GM19372 (cell line): ENCODE measurements around the gene KIAA1671.

Experiments
- ATAC-seq: cut with Tn5 transposase; IDR thresholded peaks from one replicate; pipeline ENCODE4 v1.9.1; 2021; ENCODE audit warnings: mild to moderate bottlenecking, low read depth, moderate library complexity; ENCODE audit not compliant: unreplicated experiment

KIAA1671 gene

DNA sequence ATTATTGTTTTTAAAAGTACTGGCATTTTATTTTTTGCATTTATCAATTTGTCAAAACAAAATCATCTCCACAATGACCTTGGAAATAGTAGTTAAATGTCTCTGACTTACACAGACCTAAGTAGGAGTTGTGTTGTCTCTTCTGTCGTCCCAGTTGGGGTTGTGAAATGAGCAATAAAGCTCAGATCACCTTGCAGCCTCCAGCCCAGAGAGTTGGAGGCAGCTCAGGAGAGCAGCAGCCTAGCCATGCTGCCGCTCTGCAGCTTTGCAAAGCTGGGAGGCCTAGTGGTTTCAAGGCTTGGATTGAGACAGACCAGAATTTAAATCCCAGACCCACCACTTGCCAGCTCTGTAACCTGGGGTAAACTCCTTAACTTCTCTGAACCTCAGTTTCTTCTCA lies 181.9 kb downstream of the KIAA1671 start:
- ATAC-seq, result no peak

DNA sequence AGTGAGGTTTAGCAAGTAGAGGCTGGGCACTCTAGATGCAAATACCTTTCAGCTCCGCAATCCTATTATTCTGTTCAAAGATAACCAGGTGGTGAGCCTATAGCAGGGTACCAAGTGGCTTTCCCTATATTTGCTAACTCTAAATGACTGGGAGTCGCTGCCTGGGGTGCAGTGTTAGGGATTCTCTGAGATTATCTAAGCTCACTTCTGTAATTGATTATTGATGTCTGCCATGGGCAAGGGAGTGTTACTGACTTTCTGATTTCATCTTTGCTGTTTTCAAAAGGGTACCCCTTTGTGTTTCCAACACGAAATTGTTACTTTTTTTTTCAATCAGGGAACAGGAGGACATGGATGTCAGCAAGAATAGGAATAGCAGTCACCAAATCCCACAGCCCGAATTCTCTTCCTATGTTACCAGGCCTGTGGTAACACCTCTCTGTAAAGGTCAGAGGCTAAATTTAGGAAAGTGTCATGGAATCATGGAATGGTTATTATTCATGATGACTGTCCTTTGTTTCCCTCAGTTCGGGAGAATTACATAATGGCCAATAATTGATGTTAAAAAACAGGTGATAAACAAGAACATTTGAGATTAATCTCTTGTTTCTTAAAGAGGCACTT lies 184.5 kb downstream of the KIAA1671 start:
- no peak for ATAC-seq

DNA sequence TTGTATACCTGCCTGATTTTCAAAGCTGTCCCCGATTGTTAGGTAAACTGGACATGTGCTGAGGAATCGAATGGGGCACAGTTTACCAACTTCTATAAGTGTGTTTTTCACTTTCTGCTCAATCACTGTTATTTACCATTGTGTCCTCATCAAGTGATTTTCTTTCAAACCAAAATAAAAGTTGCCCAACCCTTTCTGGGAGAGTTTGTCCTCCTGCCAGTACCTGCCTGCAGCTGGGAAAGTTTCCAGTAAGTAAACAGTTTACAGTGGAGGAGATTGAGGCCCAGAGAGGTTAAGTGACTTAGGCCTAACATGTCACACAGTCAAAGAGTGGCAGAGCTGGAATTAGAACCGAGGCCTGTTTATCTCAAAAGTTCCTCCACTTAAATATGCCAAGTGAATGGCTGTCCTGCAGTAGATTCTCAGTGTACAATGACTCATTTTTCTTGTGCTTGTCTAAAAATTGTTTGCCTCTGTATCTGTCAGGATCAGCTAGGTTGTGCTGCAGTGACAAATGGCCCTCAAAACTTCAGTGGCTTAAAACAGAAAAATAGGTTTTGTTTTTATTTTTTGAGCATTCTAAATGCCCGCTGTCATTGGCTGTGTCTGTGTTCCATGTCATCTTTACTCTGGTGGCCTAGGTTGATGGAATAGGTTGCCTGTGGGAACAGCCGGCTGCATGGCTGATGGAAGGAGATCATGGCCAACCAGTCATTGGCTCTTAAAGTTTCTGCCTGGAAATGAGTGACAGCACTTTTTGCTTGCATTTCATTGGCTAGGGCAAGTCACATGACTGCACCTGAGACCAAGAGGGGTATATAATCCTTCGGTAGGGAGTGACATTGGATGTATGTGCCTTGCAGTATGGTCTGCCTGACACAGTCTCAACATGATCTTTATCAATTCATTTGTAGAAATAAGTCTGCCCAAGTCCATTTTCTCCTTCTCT lies 185.3 kb downstream of the KIAA1671 start:
- no peak for ATAC-seq

DNA sequence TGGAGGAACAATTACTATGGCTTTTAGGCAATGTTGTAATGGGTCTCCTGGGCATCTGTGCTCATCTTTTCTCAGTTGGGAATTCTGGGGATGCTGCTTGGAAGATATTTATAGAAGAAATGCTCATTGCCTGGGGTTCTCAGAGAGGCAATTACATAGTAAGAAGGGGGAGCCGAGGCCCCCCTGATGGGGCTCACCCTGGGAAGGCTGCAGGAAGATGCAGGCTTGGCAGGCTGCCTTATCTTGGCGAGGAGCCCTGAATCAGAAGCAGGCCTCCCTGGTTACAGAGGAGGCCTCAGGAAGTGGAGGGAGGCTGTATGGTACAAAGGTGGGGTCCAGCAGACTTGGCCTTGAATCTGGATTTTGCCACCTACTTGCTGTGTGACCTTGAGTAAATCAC lies 186.5 kb downstream of the KIAA1671 start:
- ATAC-seq, result no peak

DNA sequence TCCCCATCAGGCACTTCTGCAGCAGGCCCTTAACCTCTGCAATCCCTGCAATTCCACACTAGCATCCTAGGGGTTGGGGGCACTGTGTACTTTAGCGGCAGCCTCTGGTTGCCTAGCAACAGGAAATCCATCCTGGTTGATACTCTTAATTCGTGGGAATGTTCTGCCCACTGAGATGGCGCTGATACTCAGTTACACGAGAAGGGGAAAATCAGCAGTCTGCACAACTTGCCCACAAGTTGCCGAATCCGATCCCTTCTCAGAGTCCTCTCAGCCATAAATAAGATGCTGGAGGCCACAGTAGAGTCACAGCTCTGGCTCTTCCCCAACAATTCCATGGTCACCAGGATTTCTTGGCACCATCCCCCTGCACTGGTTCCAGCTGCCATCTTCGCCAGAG lies 189.6 kb downstream of the KIAA1671 start:
- ATAC-seq, result no peak

DNA sequence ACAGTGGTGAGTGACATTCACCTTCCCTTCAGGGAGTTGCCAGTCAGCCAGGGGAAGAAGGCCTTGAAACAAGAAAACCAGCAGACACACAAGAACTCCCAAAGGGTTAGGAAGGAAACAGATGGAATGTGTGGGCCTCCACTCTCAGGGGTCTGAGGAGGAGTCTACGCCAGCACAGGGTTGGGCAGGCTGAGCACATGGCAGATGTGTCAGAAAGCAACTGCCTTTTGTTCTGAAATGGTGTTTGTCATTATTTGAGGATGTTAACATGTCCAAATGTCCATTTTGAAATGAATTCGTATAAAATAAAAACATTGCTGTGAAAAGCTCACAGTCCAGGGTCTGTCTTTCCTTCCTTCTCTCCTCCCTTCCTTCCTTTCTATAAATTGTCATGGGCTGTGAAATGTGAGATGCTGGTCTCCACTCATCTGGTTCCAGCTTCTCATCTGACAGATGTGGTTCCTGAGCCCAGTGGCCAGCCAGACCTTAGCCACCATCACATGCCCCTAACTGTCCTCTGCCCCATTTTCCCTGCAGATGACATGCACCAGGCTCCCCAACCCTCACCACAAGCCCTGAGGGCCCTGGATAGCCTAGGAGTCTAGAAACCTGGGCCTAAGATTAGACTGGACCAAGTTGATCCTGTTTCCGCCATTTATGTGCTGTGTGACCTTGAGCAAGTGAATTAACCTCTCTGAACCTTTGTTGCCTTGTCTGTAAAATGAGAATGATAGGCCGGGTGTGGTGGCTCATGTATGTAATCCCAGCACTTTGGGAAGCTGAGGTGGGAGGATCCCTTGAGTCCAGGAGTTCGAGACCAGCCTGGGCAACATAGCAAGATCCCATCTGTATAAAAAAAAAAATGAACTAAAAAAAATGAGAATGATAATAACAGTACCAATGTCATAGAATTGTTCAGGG lies 190.9 kb downstream of the KIAA1671 start:
- ATAC-seq, result no peak

DNA sequence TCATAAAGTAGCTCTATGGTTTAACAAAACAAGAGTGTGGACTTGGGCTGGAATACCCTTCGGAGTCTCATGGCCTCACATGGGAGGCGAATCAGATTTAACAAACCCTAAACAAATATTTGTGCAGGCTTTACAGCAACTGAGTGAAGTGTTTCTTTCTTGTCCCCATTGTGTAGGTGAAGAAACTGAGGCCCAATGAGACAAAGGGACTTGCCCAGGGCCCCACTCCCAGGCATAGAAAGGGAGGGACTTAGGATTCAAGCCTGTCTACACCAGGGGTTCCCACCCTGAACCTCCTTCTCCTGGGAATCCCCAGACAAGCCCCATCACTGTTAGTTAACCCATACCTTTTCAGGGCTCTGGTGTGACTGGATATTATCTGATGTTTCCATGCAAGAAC lies 192.0 kb downstream of the KIAA1671 start:
- ATAC-seq, result no peak

DNA sequence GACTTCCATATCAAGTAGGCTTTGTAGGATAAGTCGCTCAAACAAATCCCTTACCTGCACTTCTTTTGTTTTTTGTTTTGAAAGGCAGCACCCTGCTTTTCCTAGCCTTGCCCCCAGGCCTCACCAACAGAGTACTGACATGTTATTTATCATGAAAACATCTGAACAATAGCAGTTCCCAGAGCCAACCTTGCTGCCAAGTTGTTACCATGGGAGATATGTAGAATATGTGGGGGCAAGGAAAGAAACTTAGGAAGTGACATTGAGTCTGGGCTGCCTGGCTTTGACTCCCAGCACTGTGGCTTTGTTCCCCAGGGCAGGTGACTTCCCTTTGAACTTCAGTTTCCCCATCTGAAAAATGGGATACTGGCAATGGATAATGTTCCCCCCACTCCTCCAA lies 193.8 kb downstream of the KIAA1671 start:
- no peak for ATAC-seq

DNA sequence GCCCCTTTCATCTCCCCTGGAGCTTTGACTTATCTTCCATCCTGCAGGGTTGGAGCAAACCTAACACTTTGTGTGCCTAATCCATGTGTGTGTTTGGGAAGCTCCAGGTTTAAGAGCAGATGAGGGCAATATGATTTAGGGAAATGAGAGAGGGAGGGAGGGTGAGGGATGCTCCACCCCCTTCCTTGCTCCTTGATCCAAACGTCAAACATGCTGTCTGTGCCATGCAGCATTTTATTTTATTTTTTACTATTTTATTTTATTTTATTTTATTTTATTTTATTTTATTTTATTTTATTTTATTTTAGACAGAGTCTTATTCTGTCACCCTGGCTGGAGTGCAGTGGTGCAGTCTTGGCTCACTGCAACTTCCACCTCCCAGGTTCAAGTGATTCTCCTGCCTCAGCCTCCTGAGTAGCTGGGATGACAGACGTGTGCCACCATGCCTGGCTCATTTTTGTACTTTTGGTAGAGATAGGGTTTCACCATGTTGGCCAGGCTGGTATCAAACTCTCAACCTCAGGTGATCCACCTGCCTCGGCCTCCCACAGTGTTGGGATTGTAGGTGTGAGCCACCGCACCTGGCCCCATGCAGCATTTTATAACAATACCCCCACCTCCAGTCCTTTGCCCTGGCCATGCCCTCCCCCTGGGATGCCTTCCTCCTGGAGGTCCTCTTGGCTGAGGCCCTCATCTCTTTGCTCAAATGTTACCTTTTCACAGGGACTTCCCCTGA lies 194.6 kb downstream of the KIAA1671 start:
- ATAC-seq, result no peak

DNA sequence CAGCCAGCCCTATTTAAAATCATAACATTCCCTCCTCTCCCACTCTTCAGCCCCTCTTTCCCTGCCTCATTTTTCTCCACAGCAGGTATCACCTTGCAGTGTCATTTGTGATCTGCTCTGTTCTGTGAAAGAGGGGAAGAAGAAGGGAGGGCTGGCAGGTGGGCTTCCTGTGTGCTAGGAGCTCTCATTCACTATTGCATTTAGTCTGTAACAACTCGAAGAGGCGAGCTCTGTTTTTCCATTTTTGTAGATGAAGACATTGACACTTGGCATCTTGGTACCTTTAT lies 195.1 kb downstream of the KIAA1671 start:
- ATAC-seq, result no peak

DNA sequence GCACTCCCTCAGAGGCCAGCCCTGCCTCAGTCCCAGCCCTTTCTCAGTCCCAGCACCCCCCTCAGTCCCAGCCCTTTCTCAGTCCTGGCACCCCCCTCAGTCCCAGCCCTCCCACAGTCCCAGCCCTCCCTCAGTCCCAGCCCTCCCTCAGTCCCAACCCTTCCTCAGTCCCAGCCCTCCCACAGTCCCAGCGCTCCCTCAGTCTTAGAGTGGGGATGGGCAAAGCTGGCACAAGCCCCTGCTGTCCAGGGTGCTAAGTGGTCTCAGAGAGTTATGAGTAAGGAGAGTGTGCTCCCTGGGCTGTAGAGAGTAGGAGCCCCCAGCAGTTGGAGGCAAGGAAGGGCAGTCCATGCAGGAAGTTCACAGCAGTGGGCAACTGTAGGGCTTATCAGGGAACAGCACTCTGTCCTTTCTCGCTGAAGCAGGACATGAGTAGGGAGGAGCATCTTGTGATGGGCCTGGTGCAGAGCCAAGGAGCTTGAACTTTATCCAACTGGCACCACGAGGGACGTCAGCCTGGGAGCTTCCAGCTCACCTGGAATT lies 195.7 kb downstream of the KIAA1671 start:
- ATAC-seq, result no peak

DNA sequence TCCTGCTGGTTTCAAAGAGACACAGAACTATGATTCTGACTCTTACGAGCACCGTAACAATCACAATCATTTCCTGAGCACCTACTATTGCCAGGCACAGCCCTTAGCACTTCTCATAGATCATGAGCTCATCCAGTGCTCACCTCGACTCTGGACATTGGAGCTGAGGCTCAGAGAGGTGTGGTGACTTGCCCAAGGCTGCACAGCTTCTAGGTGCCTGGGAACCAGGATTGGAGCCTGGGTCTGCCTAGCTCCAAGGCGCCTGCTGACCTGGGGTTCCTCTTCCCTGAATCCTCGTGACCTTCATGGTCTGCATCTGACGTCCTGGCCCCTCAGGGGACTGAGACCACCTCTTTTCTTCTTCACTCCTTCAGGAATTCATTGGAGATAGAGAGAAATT lies 196.5 kb downstream of the KIAA1671 start:
- no peak for ATAC-seq

DNA sequence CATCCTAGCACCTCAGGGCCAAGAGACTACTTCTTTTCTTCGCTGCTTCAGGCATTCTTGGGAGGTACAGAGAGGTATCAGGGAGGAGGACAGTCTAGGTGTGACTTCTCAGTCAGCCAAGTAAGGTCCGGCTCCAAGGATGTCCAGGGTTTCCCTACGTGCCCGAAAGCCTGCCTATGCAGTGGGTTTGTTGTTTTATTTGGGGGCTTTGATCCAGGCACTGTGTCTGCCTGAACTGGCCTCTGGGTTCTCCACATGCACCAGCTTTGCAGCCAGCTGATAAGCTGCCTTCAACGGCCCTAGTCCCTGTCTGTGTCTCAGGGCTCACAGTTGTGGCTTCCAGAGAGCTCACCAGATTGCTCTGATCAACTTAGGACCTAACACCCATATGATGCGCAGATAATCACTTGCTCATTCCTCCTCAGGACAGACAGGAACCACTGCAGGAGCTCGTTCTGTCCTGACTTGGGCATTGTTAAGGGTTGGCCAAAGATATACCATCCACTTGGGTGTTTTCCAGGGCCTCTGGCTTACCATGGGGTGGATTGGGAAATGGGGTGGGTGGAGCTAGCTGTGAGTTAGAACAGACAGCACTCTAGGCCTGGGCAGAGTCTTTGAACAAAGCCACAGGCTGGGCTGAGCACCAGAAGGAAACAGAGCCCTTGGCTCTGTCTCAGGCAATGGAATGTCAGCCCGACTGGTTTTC lies 201.6 kb downstream of the KIAA1671 start:
- no peak for ATAC-seq

DNA sequence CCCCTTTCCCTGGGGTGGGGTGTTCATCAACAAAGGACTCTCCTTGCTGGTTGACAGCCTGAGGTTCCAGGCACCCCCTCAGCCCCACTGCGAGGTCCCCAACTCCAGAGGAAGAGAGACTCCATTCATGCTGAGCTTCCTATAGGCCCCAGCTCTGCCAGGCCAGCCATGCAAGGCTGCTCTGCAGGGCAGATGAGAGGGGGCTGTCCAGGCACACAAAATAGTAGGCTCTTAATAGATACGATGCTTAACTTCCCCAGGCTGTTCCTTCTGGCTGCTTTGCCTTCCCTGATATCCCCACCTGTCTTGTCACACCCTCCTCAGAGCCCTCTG lies 202.1 kb downstream of the KIAA1671 start:
- no peak for ATAC-seq

DNA sequence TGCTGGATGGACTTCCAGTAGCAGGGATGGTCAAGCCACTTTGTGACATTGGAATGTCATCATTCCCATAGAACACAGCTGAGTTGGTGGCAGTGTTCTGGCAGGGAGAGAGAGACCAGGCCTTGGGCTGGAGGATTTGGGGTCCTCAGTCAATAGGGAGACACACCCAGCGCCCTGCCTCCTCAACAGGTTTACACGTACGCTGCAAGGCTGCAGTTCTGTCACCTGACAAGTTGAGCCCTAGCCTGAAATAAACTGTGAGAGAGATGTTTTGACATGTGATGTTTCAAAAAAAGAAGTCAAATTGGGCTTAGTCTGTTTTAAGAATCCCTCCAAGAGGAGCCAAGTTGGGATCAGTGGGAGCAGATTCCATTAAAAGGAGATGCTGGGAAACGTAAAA lies 204.2 kb downstream of the KIAA1671 start:
- ATAC-seq, result no peak

DNA sequence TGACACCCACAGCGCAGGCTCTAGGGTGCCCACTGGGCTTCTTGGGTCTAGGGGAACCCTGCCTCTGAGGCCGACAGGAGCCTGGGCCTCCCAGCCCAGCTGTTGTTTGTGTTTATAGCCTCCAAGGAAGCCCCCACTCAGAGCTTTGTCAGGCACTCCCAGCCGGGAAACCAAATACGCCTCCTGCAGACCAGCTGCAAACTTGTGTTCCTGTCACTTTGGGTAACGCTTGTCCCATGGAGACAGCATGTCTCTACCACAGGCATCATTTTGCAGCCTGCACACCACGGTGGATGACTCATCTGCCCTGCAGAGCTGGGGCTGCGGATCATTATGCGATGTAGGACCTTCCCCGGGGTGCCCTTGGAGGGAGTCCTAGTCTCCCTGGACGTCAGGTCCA lies 206.5 kb downstream of the KIAA1671 start:
- no peak for ATAC-seq

DNA sequence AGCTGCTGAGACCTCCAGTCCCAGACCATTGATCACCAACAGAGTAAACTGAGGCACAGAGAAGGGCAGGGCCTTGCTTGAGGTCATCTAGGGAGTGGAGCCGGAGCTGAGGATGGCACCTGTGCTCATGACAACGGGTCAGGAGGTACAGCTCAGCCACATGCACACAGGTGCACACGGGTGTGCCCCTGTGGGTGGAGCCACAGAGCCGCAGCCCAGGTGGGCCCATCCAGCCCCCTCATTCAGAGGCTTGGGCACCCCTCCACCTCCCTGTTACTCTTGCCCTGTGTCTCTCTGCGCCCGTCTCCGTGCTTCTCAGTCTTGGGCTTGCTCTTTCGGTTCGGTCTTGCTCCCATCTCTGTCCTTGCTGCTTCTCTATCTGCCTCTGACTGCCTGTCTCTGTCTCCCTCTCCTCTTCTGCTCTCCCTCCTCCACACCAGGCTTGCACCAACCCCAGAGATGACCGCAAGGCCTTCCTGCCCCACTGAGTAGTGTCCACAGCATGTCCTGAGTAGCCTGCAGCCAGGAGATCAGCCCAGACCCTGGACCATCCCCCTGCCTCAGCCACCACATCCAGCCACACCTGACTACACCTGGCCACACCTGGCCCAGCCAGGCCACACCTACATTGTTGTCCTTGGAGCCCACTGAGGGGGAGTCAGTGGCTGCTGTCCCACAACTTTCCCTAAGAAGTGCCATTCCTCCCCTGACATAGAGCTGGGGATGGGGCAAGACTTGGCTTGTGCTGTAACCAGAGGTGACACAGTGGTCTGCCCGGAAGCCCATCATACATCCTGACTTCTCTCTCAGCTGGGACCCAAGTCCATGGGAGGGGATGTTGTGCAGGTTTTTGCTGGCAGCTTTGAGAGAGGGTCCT lies 207.8 kb downstream of the KIAA1671 start:
- ATAC-seq, result no peak

DNA sequence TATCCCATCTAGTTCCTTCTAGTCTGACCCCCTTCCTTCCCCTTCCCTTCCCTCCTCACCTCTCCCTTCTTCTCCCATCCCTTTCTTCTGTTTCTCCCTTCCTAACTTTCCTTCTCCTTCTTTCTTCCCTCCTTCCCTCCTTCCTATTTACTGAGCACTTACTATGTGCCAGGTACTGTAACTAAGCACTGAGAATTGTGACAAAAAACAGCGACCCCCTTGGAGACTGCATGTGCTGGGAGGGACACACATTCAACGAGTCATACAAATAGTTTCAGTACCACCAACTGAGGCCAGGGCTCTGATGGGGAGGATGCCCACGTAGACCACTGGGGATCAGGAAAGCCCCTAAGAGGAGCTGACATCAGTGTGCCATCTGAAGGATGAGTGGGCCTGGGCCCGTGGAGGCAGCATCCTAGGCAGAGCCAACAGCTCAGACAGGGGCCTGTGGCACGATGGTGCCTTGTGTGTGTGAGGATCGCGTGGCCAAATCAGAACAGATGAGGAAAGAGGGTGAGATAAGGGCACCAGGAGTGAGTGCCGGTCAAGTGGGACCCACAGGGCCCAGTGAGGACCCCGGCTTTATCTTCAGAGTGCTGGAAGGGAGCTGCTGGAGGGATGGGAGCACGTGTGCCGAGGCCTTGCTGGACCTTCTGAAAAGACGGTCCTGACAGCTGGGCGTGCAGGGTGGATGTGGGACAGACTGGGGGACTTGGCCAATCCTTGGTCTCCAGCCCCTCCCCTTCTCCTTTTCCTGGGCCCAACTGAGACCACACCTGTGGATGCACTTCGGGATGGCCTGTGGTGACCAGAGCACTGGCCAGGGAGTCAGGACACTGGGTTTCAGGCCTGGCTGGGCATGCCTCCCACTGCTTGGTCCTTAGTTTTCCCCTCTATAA lies 208.8 kb downstream of the KIAA1671 start:
- ATAC-seq, result no peak
